ENCODE results near the gene TRPM6.

DNA sequence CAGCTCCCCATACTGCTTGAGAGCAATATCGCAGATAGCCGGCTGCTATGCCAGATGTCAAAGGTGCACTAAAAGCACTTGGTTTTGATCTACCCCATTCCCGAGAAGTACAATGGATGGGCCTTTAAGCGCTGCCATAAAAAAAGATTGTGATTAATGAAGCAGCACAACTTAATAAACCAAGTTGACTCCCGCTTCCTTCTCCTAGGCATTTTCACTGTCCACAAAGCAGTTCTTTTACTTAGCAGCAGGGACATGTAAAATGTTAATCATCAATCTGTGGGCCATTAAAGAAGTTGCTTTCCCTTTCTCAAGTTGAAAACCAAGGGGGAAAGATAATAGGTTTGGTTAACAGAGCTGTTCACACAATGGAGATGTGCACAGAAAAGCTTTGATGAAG is 176.4 kb downstream of the TRPM6 start:
- TF ChIP-seq, protein P1, sequence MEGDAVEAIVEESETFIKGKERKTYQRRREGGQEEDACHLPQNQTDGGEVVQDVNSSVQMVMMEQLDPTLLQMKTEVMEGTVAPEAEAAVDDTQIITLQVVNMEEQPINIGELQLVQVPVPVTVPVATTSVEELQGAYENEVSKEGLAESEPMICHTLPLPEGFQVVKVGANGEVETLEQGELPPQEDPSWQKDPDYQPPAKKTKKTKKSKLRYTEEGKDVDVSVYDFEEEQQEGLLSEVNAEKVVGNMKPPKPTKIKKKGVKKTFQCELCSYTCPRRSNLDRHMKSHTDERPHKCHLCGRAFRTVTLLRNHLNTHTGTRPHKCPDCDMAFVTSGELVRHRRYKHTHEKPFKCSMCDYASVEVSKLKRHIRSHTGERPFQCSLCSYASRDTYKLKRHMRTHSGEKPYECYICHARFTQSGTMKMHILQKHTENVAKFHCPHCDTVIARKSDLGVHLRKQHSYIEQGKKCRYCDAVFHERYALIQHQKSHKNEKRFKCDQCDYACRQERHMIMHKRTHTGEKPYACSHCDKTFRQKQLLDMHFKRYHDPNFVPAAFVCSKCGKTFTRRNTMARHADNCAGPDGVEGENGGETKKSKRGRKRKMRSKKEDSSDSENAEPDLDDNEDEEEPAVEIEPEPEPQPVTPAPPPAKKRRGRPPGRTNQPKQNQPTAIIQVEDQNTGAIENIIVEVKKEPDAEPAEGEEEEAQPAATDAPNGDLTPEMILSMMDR (conservative IDR thresholded peaks at IDR 0.05; ENCODE audit: low read length): no peak
- no peak for TF ChIP-seq EZH2phosphoT487 (IDR thresholded peaks at IDR 0.05; ENCODE audit: borderline replicate concordance, low read depth, low read length)

Measured in OCI-LY7 (cell line).